Prostate gland (tissue), 2 donors: ENCODE data around the gene HIVEP2. TPM values are rescaled to one million over a fixed set of nuclear protein-coding genes. Genes with fewer than 3 reads are reported as not detected.

Source experiments
- DNase-seq: peaks from one replicate; pipeline ENCODE4 v3.0.0-alpha.2; 2019; ENCODE audit warnings: low spot score
- H3K27ac ChIP-seq, 2 donors: fragments of 200-600 bp; sonication (generic); 2 replicates each; pipeline ENCODE4 v1.5.1; 2017 to 2019
- H3K27me3 ChIP-seq: fragments of 200-600 bp; sonication (generic); replicated peaks from 2 replicates; pipeline ENCODE4 v1.5.1; 2019; ENCODE audit not compliant: insufficient read depth
- H3K36me3 ChIP-seq, 2 donors: fragments of 200-600 bp; sonication (generic); 1 replicate in 1 of 2; 2 replicates in 1 of 2; pipeline versions ENCODE4 v1.5.1 to v1.8.1; 2017 to 2019
- H3K4me1 ChIP-seq: fragments of 200-600 bp; sonication (generic); replicated peaks from 2 replicates; pipeline ENCODE4 v1.5.1; 2019
- H3K4me3 ChIP-seq, 2 donors: fragments of 200-600 bp; sonication (generic); 2 replicates each; pipeline ENCODE4 v1.5.1; 2017 to 2019
- H3K9me3 ChIP-seq: fragments of 200-600 bp; sonication (generic); 2 replicates; pipeline ENCODE4 v1.5.1; 2017
- POLR2A ChIP-seq: fragments of 450-650 bp; IDR thresholded peaks from one replicate; pipeline ENCODE4 v1.6.1; 2016; ENCODE audit warnings: antibody characterized with exemption, mild to moderate bottlenecking
- POLR2AphosphoS5 ChIP-seq: sonication (generic); formaldehyde crosslinking; IDR thresholded peaks from one replicate; pipeline ENCODE4 v1.6.1; 2017; ENCODE audit warnings: antibody characterized with exemption
- WGBS: methylation state at CpG from one replicate; pipeline ENCODE4 v1.1.5; 2018; 5-methylcytosine and 5-hydroxymethylcytosine counted together
- intact Hi-C: fragments of 100-400 bp; cut with DNase I; formaldehyde crosslinking; loops from one replicate; pipeline ENCODE4 v1.14.2; 2022
- total RNA-seq, 2 donors: library from RNA; depleted of rRNA; stranded (reverse); fragments of >200 nt; gene quantifications; one replicate each; pipeline ENCODE4 v1.1.0, GENCODE V29; 2016
- TF ChIP-seq, protein P1 (sequence below), 4 experiments: fragments of 200-600 bp in 2 of 4; fragments of 450-650 bp in 2 of 4; sonication (generic) in 2 of 4; IDR thresholded peaks; 1 replicate in 3 of 4; 2 replicates in 1 of 4; pipeline ENCODE4 v1.5.1; 2016 to 2019; ENCODE audit warnings: antibody characterized with exemption in 4 of 4, mild to moderate bottlenecking in 2 of 4, moderate library complexity in 2 of 4

The HIVEP2 gene
- total RNA-seq, 2 donors from 2014 or later: 15.8 to 19.3 TPM

DNA sequence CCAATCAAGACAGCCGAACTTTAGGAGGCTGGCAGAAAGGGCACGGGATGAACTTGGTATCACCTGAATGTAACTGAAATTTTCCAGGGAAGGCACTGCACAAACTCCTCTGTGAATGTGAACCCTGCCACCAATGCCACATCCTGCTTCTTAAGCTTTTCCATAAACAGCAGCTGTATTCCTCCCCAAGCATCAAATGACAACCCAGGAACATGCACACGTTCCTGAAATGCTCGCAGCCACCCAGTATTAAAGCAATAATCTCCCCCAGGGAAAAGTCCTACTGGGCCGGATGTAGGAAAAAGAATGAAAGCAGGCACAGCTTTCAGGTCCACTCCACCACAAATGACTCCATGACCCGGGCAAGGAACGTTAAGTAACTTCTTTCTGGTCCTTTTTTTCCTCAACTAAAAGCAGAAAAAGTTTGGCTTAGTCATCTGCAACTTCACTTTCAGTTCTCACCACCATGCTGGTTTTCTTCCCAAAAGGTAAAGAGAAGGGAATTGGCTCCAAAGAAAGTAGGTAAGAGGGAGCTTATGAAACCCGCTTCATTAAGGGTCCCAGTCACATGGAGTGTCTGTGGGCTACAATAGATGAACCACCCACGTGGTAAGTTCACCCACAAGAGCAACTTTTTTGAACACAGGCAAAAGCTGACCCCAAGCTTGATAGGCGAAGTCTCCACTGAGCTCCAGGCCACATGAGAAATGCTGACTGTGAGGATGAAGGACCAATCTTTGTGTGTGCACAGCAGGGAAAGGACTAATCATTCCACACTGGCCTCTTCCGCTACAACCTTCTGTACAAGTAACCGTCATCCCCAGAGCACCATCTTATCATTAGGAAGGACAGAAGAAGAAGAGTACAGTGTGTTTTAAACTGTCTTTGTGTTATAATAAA is 90.1 kb downstream of the HIVEP2 start:
- Histone ChIP-seq H3K4me1 (no peaks in the 10 kb centered on the region), H3K4me3 (no peak overlapping the region), H3K27me3 (no peaks in the 10 kb centered on the region), H3K9me3 (no peaks in the 10 kb centered on the region), H3K27ac (no peak overlapping the region), H3K36me3 (no peaks in the 10 kb centered on the region)
- WGBS: 93% methylated on average over 12 of the region's 12 CpGs
- TF ChIP-seq, protein P1, sequence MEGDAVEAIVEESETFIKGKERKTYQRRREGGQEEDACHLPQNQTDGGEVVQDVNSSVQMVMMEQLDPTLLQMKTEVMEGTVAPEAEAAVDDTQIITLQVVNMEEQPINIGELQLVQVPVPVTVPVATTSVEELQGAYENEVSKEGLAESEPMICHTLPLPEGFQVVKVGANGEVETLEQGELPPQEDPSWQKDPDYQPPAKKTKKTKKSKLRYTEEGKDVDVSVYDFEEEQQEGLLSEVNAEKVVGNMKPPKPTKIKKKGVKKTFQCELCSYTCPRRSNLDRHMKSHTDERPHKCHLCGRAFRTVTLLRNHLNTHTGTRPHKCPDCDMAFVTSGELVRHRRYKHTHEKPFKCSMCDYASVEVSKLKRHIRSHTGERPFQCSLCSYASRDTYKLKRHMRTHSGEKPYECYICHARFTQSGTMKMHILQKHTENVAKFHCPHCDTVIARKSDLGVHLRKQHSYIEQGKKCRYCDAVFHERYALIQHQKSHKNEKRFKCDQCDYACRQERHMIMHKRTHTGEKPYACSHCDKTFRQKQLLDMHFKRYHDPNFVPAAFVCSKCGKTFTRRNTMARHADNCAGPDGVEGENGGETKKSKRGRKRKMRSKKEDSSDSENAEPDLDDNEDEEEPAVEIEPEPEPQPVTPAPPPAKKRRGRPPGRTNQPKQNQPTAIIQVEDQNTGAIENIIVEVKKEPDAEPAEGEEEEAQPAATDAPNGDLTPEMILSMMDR (IDR thresholded peaks at IDR 0.05): no peak
- TF ChIP-seq POLR2AphosphoS5: no peak
- no peak for TF ChIP-seq POLR2A
- intact Hi-C loops: no loop called here
- no peak for DNase-seq

DNA sequence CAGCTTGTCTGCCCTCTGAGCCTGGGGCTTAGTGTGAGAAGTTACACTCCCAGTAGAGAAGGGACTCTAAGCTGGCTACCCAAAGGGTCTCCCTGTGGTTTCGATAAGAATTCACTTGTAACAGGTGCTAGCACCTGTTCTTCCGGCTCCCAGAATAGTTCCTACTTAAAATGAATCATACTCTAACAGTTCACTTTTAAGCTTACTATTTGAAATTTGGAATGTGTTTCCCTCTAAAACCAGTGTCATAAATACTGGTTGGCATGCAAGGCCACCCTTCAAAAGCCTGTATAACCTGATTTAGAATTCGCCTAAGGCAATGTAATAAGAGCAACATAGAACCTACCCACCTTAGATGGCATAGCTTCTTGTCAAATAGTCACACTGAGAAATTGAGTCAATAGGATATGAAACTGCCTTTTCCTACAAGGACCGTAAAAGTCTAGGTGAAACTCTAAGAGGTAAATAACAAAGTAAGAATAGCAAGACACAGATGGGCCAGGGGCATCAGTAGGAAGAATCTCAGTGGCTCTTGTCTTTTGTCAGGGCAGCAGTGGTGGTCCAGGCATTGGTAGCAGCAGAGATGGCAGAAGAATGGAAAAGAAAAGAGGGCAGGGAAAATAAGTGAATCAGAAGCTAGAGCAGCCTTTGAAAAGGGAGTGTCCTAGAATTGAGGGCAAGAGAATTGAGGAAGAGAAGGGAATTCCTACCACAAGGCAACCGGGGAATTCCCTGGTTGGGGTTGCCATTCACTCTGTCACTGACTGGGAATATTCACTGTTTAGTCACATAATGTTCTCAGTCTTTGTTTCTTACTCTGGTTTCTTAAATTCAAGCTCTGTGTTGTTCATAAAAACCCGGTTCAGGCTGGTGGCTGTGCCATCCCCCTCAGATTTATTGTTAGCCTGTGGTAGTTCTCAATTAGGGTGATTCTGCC is 91.5 kb downstream of the HIVEP2 start:
- Histone ChIP-seq H3K9me3 (no peaks in the 10 kb centered on the region), H3K27me3 (no peaks in the 10 kb centered on the region), H3K27ac (no peak overlapping the region), H3K4me3 (no peak overlapping the region), H3K36me3 (no peaks in the 10 kb centered on the region), H3K4me1 (no peaks in the 10 kb centered on the region)
- intact Hi-C loops: no loop called here
- TF ChIP-seq, protein P1 (IDR thresholded peaks at IDR 0.05): no peak
- TF ChIP-seq POLR2AphosphoS5 (no peak), POLR2A (no peak)
- no peak for DNase-seq
- 68% methylated on average over 6 of the region's 6 CpGs for WGBS

DNA sequence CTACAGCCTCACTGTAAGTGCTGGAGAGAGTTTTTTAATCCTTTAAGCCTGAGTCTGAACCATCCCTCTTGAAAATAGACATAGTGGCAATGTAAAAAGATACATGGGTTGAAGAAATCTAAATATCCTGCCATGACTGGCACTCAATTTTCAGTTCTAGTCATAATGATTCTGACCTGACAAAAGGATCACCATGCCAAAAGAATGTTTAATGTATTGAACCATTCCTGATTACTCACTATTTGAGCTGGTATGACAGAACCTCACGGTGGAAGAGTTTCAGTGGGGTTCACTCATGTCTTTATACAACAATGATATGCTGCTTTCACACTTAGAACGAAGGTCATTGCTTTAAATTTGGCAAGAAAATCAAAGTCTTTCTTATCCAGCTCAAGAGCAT is 93.4 kb downstream of the HIVEP2 start:
- Histone ChIP-seq H3K27me3 (no peaks in the 10 kb centered on the region), H3K9me3 (no peaks in the 10 kb centered on the region), H3K27ac (no peak overlapping the region), H3K36me3 (no peaks in the 10 kb centered on the region), H3K4me3 (no peak overlapping the region), H3K4me1 (peaks cover 2% of the 10 kb centered on the region)
- no peak for DNase-seq
- no peak for TF ChIP-seq POLR2A
- TF ChIP-seq POLR2AphosphoS5: no peak
- TF ChIP-seq, protein P1 (IDR thresholded peaks at IDR 0.05): no peak
- intact Hi-C loops: no loop called here
- WGBS: 26% methylated on average over 2 of the region's 2 CpGs

DNA sequence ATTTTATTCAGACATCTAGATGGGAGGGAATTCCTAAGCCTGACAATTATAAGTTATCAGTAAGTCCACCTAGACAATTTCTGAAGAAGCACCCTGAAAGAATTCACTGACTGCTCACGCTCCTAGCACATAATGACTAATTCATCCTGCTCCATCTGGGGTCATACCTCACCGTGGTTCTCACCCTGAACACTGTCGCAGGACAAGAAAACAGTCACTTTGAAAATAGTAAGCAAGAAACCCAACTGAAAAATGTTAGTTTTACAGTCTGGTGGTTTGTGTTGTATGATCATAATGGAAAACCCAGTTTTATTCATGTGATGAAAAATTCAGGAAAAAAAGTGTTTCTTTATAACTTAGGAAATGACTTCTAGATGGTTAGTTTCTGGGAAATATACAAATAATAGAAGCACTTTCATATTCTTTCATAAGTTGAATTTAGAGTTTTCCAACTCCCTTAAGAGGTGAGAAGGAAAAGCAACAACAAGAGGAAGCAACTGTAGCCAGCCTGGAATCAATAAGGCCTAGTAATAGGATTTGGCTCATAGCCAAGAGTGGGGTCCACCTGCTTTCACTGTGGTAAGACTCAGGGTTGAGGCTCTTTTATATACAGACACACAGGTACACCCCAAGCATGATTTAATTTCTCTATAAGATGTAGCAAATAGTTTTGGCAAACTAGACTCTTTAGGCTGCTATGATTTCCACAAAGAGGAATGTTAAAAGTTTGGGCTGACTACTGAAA is 94.1 kb downstream of the HIVEP2 start:
- no peak overlapping the region for H3K27ac ChIP-seq
- TF ChIP-seq POLR2A (no peak), POLR2AphosphoS5 (no peak)
- WGBS: 84% methylated on average over 3 of the region's 3 CpGs

More for the DNA sequence above, 94.1 kb downstream of the HIVEP2 start:
- intact Hi-C loops: no loop called here
- Histone ChIP-seq H3K9me3 (no peaks in the 10 kb centered on the region), H3K36me3 (no peaks in the 10 kb centered on the region), H3K27me3 (no peaks in the 10 kb centered on the region), H3K4me3 (no peak overlapping the region), H3K4me1 (peaks cover 6% of the 10 kb centered on the region)
- no peak for DNase-seq
